ENCODE data around the gene OR5AU1. TPM values are rescaled to one million over a fixed set of nuclear protein-coding genes. Genes with fewer than 3 reads are reported as not detected.

The OR5AU1 gene
- total RNA-seq, 1 donor from 2014 or later: not detected

DNA sequence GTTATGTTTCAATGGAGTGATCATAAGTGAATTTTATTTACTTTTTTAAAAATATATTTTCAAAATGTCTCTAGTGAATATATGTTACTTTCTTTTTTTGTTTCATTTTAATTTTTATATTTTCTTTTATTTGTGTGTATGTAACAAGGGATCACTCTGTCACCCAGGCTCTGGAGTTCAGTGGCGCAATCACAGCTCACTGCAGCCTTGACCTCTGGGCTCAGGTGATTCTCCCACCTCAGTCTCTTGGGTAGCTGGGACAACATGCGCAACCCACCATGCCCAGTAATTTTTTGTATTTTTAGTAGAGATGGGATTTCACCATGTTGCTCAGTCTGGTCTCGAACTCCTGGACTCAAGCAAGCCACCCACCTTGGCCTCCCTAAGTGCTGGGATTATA lies 36.9 kb downstream of the OR5AU1 start:
- no peak overlapping the region for H3K4me3 Mint-ChIP-seq (ENCODE audit: unreplicated experiment)
- DNase-seq (ENCODE audit: extremely low spot score, unreplicated experiment): no peak
- H3K27ac Mint-ChIP-seq (ENCODE audit: unreplicated experiment): no peak overlapping the region
- no peaks in the 10 kb centered on the region for H3K4me1 Mint-ChIP-seq (ENCODE audit: unreplicated experiment)
- H3K36me3 Mint-ChIP-seq (ENCODE audit: unreplicated experiment): no peaks in the 10 kb centered on the region
- H3K27me3 Mint-ChIP-seq (ENCODE audit: unreplicated experiment): peaks cover 39% of the 10 kb centered on the region
- TF ChIP-seq, protein P1, sequence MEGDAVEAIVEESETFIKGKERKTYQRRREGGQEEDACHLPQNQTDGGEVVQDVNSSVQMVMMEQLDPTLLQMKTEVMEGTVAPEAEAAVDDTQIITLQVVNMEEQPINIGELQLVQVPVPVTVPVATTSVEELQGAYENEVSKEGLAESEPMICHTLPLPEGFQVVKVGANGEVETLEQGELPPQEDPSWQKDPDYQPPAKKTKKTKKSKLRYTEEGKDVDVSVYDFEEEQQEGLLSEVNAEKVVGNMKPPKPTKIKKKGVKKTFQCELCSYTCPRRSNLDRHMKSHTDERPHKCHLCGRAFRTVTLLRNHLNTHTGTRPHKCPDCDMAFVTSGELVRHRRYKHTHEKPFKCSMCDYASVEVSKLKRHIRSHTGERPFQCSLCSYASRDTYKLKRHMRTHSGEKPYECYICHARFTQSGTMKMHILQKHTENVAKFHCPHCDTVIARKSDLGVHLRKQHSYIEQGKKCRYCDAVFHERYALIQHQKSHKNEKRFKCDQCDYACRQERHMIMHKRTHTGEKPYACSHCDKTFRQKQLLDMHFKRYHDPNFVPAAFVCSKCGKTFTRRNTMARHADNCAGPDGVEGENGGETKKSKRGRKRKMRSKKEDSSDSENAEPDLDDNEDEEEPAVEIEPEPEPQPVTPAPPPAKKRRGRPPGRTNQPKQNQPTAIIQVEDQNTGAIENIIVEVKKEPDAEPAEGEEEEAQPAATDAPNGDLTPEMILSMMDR (IDR thresholded peaks at IDR 0.05): no peak
- H3K9me3 Mint-ChIP-seq (ENCODE audit: unreplicated experiment): no peaks in the 10 kb centered on the region

DNA sequence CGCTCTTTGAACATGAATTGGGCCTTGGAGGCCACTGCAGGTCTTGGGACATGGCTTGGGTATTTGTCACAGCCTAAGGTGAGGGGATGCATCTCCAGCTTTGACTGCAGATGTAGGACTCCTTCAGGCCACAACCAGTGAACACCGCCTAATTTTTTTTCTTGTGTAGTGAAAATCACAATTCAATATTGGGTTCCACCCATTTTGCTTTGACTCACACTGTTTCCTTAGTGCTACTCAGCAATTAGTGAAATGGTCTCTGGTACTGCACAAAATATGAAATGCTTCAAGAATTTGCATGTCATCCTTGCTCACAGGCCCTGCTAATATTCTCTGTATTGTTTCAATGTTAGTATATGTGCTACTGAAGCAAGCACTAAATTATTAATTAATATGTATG lies 42.5 kb downstream of the OR5AU1 start:
- no peaks in the 10 kb centered on the region for H3K9me3 Mint-ChIP-seq (ENCODE audit: unreplicated experiment)
- H3K4me1 Mint-ChIP-seq (ENCODE audit: unreplicated experiment): no peaks in the 10 kb centered on the region
- TF ChIP-seq, protein P1 (IDR thresholded peaks at IDR 0.05): no peak
- no peak overlapping the region for H3K4me3 Mint-ChIP-seq (ENCODE audit: unreplicated experiment)
- no peak overlapping the region for H3K27ac Mint-ChIP-seq (ENCODE audit: unreplicated experiment)
- no peaks in the 10 kb centered on the region for H3K36me3 Mint-ChIP-seq (ENCODE audit: unreplicated experiment)
- peaks cover 18% of the 10 kb centered on the region for H3K27me3 Mint-ChIP-seq (ENCODE audit: unreplicated experiment)
- no peak for DNase-seq (ENCODE audit: extremely low spot score, unreplicated experiment)

DNA sequence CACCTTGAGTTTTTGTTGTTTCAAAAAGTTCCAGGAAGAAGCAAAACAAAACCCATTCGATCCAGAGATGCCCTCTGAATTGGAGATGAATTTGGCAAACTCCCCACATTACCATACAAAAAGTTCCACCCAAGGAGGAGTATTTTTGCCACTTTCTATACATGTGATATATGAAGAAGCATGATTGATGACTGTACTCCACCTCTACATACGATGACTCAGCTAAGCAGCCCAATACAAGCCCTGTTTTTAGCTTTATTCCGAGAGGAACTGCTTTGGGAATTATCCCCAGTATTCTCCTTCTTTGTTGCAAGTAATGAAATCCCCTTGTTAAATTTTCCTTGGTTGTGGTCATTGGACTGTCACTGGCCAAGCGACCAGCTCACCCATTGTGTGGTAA lies 43.6 kb downstream of the OR5AU1 start:
- H3K36me3 Mint-ChIP-seq (ENCODE audit: unreplicated experiment): no peaks in the 10 kb centered on the region

DNA sequence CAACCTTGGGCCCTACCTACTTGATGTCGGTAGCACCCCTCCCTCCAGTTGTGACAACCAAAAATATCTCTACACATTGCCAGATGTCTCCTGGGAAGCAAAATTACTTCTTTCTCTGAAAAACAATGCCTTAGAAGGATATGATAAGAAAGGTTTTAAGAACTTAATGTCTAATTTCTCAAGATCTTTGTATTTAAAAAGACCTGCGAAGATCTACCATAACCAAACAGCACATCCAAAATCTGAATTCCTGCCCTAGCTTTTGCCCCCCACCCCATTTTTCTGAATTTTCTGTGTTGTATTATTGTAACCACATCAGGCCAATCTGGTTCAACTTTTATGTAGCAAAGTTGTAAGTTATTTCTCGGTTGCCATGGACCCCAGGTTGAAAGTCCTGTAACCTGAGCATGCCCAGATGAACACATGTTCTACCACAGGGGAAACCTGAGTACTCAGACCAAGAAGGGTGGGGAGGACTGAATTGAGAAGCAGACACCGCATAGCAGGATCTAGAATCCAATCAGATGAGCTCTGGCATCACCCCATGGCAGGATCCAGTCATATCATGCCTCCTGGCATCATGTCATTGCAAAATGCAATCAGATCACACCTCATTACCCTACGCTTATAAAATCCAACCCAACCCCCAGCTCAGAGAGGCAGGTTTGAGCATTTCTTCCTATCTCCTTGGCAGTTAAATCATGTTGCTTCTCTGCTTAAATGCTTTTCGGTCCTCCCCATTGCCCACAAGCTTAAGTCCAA lies 46.3 kb downstream of the OR5AU1 start:
- TF ChIP-seq, protein P1 (IDR thresholded peaks at IDR 0.05): no peak
- peaks cover 6% of the 10 kb centered on the region for H3K27me3 Mint-ChIP-seq (ENCODE audit: unreplicated experiment)
- H3K9me3 Mint-ChIP-seq (ENCODE audit: unreplicated experiment): no peaks in the 10 kb centered on the region
- H3K27ac Mint-ChIP-seq (ENCODE audit: unreplicated experiment): no peak overlapping the region
- no peak for DNase-seq (ENCODE audit: extremely low spot score, unreplicated experiment)
- no peak overlapping the region for H3K4me3 Mint-ChIP-seq (ENCODE audit: unreplicated experiment)
- no peaks in the 10 kb centered on the region for H3K36me3 Mint-ChIP-seq (ENCODE audit: unreplicated experiment)
- H3K4me1 Mint-ChIP-seq (ENCODE audit: unreplicated experiment): peaks cover 21% of the 10 kb centered on the region

More for the DNA sequence above, 43.6 kb downstream of the OR5AU1 start:
- H3K27ac Mint-ChIP-seq (ENCODE audit: unreplicated experiment): no peak overlapping the region
- H3K4me1 Mint-ChIP-seq (ENCODE audit: unreplicated experiment): peaks cover under 1% of the 10 kb centered on the region
- H3K9me3 Mint-ChIP-seq (ENCODE audit: unreplicated experiment): no peaks in the 10 kb centered on the region
- TF ChIP-seq, protein P1 (IDR thresholded peaks at IDR 0.05): no peak
- H3K27me3 Mint-ChIP-seq (ENCODE audit: unreplicated experiment): peaks cover 7% of the 10 kb centered on the region
- no peak overlapping the region for H3K4me3 Mint-ChIP-seq (ENCODE audit: unreplicated experiment)
- DNase-seq (ENCODE audit: extremely low spot score, unreplicated experiment): no peak

DNA sequence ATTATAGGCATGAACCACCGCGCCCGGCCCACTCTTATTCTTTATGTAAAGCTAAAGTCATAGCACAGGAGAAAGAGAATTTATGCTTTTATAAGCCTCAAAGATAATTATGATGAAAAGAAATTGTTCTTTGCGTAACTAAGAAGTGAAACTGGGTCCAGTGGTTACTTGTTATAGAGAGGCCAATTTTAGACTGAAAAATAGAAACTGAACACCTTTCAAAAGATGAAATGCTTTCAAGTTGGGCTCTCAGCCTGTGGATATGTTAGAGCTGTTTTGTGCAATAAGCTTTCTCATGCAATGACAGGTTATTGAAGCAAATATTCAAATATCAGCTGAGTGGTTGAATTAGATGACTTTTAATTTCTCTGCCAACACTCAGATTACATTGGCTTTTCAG lies 47.1 kb downstream of the OR5AU1 start:
- Mint-ChIP-seq H3K9me3 (ENCODE audit: unreplicated experiment) (no peaks in the 10 kb centered on the region), H3K27me3 (ENCODE audit: unreplicated experiment) (peaks cover 6% of the 10 kb centered on the region), H3K4me3 (ENCODE audit: unreplicated experiment) (no peak overlapping the region), H3K4me1 (ENCODE audit: unreplicated experiment) (peaks cover 22% of the 10 kb centered on the region), H3K27ac (ENCODE audit: unreplicated experiment) (no peak overlapping the region), H3K36me3 (ENCODE audit: unreplicated experiment) (no peaks in the 10 kb centered on the region)
- TF ChIP-seq, protein P1 (IDR thresholded peaks at IDR 0.05): no peak
- DNase-seq (ENCODE audit: extremely low spot score, unreplicated experiment): no peak
